ENCODE data around the gene OSM. TPM values are rescaled to one million over a fixed set of nuclear protein-coding genes. Genes with fewer than 3 reads are reported as not detected.

OSM gene
- total RNA-seq, 1 donor from 2014 or later: not detected

DNA sequence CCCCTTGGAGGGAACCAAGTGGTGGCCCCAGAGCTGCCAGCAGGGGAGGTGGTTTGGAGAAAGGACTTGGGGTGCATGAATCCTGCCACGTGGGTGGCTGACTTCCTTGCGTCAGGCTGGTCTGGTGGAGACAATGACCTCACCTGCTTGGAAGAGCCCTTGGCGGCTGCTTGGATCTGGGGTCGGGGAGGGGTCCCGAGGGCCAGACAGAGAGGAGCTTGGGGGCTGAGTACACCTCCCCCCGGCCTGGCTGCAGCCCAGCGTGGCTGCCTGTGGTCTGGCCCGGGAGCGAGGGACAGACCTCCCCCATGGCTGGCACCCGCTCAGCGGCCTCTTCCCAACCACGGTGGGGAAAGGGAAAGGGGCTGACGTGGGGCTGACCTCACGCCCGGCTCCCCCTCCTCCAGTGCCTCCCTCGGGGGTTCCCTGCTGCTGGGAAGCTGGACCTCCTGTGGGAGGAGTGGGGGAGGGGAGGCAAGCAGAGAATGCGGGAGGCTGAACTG, 33.9 kb downstream of the OSM start:
- no peak overlapping the region for H3K4me3 Mint-ChIP-seq (ENCODE audit: unreplicated experiment)
- no peaks in the 10 kb centered on the region for H3K9me3 Mint-ChIP-seq (ENCODE audit: unreplicated experiment)
- no peak for DNase-seq (ENCODE audit: low spot score)
- peaks cover 6% of the 10 kb centered on the region for H3K4me1 Mint-ChIP-seq (ENCODE audit: unreplicated experiment)
- H3K27me3 Mint-ChIP-seq (ENCODE audit: unreplicated experiment): peaks cover 4% of the 10 kb centered on the region
- no peaks in the 10 kb centered on the region for H3K36me3 Mint-ChIP-seq (ENCODE audit: low read depth, unreplicated experiment)
- no peak overlapping the region for H3K27ac Mint-ChIP-seq (ENCODE audit: unreplicated experiment)
- TF ChIP-seq, protein P1, sequence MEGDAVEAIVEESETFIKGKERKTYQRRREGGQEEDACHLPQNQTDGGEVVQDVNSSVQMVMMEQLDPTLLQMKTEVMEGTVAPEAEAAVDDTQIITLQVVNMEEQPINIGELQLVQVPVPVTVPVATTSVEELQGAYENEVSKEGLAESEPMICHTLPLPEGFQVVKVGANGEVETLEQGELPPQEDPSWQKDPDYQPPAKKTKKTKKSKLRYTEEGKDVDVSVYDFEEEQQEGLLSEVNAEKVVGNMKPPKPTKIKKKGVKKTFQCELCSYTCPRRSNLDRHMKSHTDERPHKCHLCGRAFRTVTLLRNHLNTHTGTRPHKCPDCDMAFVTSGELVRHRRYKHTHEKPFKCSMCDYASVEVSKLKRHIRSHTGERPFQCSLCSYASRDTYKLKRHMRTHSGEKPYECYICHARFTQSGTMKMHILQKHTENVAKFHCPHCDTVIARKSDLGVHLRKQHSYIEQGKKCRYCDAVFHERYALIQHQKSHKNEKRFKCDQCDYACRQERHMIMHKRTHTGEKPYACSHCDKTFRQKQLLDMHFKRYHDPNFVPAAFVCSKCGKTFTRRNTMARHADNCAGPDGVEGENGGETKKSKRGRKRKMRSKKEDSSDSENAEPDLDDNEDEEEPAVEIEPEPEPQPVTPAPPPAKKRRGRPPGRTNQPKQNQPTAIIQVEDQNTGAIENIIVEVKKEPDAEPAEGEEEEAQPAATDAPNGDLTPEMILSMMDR (IDR thresholded peaks at IDR 0.05; ENCODE audit: unreplicated experiment): no peak

DNA sequence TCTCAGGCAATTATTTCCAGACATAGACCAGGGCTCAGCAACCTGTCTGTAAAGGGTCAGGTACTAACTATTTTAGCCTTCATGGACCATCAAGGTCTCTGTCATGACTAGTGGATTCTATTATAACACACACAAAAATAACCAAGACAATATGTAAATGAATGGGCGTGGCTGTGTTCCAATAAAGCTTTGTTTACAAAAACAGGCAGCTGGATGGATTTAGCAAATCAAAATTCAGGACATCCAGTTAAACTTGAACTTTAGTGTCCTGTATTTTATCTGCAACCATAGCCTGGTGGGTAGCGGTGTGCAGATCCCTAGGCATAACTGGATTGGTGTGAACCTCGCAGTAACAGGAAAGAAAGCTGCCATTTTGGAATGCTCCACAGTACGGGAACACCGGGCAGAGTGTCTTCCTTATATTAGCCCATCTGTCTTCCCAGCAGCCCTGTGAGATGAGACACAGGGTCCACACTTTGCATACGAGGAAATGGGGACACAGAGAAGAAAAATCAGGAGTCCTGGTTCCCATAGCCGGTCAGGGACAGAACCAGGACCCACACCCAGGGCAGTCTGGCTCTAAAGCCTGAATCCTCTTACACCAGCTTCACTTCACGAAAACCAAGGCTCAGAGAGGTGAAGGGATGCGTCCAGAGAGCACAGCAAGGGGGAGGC, 35.7 kb downstream of the OSM start:
- peaks cover 3% of the 10 kb centered on the region for H3K27me3 Mint-ChIP-seq (ENCODE audit: unreplicated experiment)
- H3K4me3 Mint-ChIP-seq (ENCODE audit: unreplicated experiment): no peak overlapping the region
- no peak for DNase-seq (ENCODE audit: low spot score)
- no peaks in the 10 kb centered on the region for H3K9me3 Mint-ChIP-seq (ENCODE audit: unreplicated experiment)
- TF ChIP-seq, protein P1 (IDR thresholded peaks at IDR 0.05; ENCODE audit: unreplicated experiment): no peak
- H3K4me1 Mint-ChIP-seq (ENCODE audit: unreplicated experiment): peaks cover 3% of the 10 kb centered on the region
- H3K36me3 Mint-ChIP-seq (ENCODE audit: low read depth, unreplicated experiment): no peaks in the 10 kb centered on the region
- no peak overlapping the region for H3K27ac Mint-ChIP-seq (ENCODE audit: unreplicated experiment)

DNA sequence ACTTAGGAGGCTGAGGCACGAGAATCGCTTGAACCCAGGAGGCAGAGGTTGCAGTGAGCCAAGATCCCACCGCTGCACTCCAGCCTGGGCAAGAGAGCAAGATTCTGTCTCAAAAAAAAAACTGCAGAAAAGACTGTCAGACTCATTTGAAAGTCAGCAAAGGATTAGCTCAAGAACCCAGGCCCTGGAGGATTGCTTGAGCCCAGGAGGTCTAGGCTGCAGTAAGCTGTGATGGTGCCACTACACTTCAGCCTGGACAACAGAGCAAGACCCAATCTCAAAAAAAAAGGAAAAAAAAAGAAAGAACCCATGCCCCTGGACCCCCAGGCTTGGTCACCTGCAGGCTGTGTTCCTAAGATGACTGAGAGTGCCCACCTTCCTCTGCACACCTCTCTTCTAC, 36.3 kb downstream of the OSM start:
- H3K27ac Mint-ChIP-seq (ENCODE audit: unreplicated experiment): no peak overlapping the region
- TF ChIP-seq, protein P1 (IDR thresholded peaks at IDR 0.05; ENCODE audit: unreplicated experiment): no peak
- H3K27me3 Mint-ChIP-seq (ENCODE audit: unreplicated experiment): peaks cover 3% of the 10 kb centered on the region
- H3K4me1 Mint-ChIP-seq (ENCODE audit: unreplicated experiment): peaks cover 3% of the 10 kb centered on the region
- H3K4me3 Mint-ChIP-seq (ENCODE audit: unreplicated experiment): no peak overlapping the region
- no peak for DNase-seq (ENCODE audit: low spot score)
- no peaks in the 10 kb centered on the region for H3K36me3 Mint-ChIP-seq (ENCODE audit: low read depth, unreplicated experiment)
- H3K9me3 Mint-ChIP-seq (ENCODE audit: unreplicated experiment): no peaks in the 10 kb centered on the region

DNA sequence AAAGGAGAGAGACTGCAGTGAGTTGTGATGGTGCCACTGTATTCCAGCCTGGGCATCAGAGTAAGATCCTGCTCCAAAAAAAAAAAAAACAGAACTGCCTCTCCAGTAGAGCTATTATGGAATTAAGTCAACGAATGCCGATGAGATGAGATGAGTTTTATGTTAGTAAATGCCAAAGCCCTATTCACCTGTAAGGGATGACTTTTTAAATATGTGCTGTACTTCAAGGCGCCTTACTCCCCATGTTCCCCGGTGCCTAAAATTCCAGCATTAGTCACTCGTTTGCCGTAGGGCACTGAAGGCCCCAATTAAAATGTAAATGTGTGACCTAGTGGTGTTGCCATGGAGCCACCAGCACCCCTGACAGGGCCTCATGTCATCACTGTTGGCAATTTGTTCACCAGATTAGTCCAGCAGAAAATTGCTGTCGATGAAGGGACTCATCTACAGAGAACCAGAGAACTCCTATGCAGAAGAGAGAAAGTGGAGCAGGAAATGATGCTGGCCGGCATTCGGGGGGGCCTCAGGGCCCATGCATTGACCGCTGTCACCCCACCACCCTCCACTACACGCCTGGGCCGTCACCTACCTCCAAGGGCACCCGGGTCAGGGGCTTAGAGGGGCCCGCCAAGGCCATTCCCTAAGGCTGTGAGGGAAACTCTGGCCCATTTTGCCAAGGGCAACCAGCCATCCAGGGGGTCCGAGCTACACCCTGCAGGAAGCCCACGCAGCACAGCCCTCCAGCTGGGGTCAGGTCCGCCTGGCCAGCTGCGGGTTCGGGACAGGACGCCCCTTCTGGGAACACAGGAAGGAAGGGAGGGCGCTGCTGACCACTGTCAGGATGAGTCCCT, 37.9 kb downstream of the OSM start:
- Mint-ChIP-seq H3K36me3 (ENCODE audit: low read depth, unreplicated experiment) (no peaks in the 10 kb centered on the region), H3K27ac (ENCODE audit: unreplicated experiment) (no peak overlapping the region), H3K27me3 (ENCODE audit: unreplicated experiment) (peaks cover 5% of the 10 kb centered on the region), H3K4me3 (ENCODE audit: unreplicated experiment) (peak overlapping the region; percentile 56), H3K4me1 (ENCODE audit: unreplicated experiment) (peaks cover 3% of the 10 kb centered on the region), H3K9me3 (ENCODE audit: unreplicated experiment) (no peaks in the 10 kb centered on the region)
- DNase-seq (ENCODE audit: low spot score): no peak
- TF ChIP-seq, protein P1 (IDR thresholded peaks at IDR 0.05; ENCODE audit: unreplicated experiment): no peak

All from endothelial cell (in vitro differentiated cells).